T47D (cell line): Measurements from ENCODE around the gene ADIRF.
"Not testable (repeated sequence)": the region's sequence is repeated elsewhere in the genome, so short reads cannot be mapped to it uniquely, and the experiment has no call there.

Experiments
- DNase-seq, 2 experiments: peaks; one replicate each; pipeline versions ENCODE4 v3.0.0 to v3.0.0-alpha.2; 2011 to 2012; ENCODE audit warnings: low read depth in 1 of 2, low spot score in 1 of 2
- JUND ChIP-seq: IDR thresholded peaks from 2 replicates; pipeline ENCODE4 v1.6.1; 2012; ENCODE audit warnings: low read depth
- in situ Hi-C: cut with HindIII; loops from 2 replicates; pipeline ENCODE4 v1.10.0; 2016; ENCODE audit warnings: low sequenced_read_pairs, low pct_unique_long_range_greater_than_20kb

ADIRF gene

DNA sequence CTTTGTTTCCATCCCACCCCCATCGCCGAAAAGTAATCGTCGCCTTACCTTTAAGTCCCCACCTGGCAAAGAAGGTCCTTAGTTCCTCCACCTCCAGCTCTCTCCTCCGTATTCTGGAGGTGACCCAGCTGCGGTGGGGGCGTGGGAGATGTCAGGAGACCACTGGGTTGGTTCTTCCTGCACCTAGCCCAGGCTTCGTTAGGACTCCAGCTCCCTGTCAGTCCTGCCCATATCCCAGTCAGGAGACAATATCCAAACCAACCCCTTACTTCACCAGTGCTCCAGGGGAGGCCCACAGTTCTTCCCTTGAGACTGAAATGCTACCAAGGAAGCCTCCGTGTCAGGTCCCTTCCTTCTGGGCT, 693 bp downstream of the ADIRF start:
- TF ChIP-seq JUND = no peak
- no peak for DNase-seq
- in situ Hi-C loops = no loop called here

DNA sequence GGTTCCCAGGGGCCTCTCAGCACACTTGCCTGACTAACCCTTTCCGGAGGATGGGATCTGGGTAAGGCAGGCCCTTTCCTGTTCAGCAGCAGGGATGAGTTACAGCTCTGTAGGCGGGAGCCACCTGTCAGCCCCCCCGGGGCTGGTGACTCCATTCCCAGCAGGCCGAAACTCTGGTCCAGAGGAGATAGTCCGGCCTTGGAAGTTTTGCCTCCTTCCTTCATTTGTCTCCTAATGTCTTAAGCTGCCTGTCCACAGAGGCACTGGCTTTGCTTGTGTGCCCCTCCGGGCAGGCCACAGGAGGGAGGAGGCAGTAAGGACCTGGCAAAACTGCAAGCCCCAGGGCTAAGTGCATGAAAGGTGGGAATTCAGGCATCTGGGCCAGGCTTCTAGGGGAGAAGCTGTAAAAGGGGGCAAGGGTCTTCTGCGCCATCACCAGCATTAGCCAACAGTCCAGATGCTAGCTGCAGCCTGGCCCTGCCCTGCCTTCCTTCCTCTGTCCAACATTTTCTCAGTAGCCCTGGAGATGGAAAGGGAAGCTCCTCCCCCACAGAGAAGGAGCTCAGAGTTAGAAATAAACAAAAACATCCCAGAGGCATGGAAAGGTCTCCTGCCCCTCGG, 1.2 kb downstream of the ADIRF start:
- DNase-seq = peak in 1 of 2 experiments; percentile 57
- in situ Hi-C loops = no loop called here
- no peak for TF ChIP-seq JUND

DNA sequence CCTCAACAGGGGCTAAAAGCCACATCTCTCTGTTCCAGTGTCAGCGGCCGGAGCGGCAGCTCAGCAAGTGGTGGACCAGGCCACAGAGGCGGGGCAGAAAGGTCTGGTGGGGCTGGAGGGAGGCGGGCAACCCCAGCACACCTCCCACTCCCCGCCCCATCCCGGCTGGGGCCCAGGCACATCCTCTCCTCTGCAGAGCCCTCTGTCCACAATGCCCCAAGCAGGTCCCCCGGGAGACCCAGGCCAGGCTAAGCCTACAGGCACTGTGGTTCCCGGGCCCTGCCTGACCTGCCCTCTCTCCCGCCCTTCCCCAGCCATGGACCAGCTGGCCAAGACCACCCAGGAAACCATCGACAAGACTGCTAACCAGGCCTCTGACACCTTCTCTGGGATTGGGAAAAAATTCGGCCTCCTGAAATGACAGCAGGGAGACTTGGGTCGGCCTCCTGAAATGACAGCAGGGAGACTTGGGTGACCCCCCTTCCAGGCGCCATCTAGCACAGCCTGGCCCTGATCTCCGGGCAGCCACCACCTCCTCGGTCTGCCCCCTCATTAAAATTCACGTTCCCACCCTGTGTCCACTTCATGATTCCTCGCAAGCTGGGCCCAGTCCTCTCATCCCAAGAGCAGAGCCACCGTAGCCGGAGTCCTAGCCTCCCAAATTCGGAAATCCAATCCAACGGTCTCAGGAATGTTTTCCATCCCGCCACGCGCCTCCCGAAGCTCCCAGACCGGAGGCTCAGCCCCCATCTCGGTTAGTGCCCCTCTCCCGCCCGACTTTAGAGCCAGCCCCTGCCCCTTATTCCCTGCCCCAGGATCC, 2.1 kb downstream of the ADIRF start:
- no peak for TF ChIP-seq JUND
- in situ Hi-C loops = no loop called here
- DNase-seq = peak; percentile 81 to 86

DNA sequence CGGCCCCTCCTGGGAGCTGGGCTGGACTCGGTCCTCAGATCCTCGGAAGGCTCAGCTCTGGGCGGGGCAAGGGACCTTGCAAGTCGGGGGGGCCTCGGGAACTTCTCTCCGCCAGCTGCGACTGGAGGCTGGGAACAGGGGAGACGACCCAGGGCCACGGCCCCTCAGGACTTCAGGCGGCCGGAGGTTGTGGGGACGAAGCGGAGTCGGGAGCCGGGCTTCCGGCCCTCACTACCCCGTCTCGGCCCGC, 2.6 kb downstream of the ADIRF start:
- no peak for TF ChIP-seq JUND
- in situ Hi-C loops = no loop called here
- DNase-seq = no peak

DNA sequence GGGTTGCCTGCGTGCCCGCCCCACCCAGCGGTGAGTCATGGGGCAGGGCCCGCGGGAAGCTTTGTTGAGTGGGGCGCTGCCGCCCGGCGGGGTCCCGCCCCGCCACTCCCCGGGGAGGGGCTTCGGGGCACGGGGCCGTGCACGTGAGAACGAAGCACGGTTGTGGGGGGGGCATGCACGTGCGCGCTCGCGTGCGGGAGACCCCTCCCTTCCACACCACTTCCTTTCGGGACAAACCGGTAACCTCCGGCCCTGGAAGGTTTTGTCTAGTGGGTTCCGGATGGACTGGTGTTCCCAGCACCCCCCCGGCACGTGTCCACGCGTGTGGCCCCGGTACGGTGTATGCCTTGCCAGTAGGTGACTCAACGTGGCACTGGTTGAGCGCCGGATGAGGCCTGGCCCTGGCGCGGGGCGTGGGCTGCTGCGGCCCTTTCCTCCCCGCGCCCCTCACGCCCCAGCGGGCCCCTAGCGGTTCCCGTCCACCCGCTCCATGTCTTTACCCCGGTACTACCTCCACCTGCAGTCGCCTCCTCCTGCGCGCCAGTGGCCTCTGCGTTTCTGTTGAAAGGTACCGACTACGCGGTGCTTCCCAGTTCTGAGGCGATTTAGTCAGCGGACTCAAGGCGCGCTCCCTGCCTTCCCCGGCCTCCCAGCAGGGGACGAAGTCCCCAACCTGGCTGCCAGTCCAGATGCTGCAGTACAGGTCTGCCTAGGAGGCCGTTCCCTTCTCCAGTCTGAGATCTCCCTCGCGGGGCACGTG, 3.1 kb downstream of the ADIRF start:
- DNase-seq = peak; percentile 80 to 93
- in situ Hi-C loops = no loop called here
- TF ChIP-seq JUND = no peak

- DNase-seq = no peak
- TF ChIP-seq JUND = no peak
- in situ Hi-C loops = no loop called here
These were observed 4.5 kb downstream of the ADIRF start for GRCh38 chr10:86972613-86973380.

GRCh38 chr10:86974484-86974883, 6.2 kb downstream of the ADIRF start:
- no peak for DNase-seq
- in situ Hi-C loops = no loop called here
- TF ChIP-seq JUND = no peak

GRCh38 chr10:86976362-86977056, 8.2 kb downstream of the ADIRF start:
- in situ Hi-C loops = no loop called here
- DNase-seq = no peak
- TF ChIP-seq JUND = no peak

DNA sequence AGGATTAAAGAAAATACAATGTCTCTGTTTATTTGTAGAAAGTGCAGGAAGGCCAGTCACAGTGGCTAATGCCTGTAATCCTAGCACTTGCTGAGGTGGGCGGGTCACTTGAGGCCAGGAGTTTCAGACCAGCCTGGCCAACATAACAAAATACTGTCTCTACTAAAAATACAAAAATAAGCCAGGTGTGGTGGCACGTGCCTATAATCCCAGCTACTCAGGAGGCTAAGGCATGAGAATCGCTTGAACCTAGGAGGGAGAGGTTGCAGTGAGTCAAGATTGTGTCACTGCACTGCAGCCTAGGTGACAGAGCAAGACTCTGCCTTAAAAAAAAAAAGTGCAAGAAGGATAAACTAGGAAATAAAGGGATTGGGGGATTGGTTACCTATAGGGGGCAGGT, 10.2 kb downstream of the ADIRF start:
- DNase-seq, in situ Hi-C loops: not testable (repeated sequence)

- no peak for DNase-seq
- in situ Hi-C loops = no loop called here
- TF ChIP-seq JUND = no peak
These were observed 11.1 kb downstream of the ADIRF start for GRCh38 chr10:86979296-86979818.

DNA sequence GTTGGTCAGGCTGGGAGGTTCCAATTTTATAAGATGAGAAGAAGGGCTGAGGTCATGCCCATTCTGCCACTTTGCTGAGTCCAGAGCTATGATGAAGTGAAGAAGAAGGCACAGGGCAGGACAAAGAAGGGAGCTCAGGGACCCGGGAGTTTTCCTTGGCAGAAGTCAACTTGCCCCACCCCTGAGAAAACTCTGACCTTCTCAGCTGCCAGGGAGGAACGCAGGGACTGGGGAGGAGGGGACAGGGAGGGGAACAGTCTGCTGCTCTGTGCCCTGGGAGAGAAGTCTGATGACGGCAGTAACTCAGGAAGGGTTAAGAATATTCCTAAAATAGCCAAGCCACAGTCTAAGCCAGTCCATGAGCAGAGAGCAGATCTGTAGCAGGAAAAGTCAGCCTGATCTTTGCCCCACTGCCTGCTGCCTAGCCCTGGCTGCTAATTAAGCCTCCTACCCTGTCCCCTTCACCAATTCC, 11.7 kb downstream of the ADIRF start:
- in situ Hi-C loops = no loop called here
- no peak for DNase-seq
- no peak for TF ChIP-seq JUND

- DNase-seq, in situ Hi-C loops: not testable (repeated sequence)
These were observed 12.7 kb downstream of the ADIRF start for GRCh38 chr10:86981020-86981419.
